SK-N-SH (cell line): ENCODE results near the gene SIGLEC8. TPM values are rescaled to one million over a fixed set of nuclear protein-coding genes. Genes with fewer than 3 reads are reported as not detected.

Source experiments
- CTCF ChIA-PET: fragments of 300-600, 350-600 bp; formaldehyde crosslinking; extraction: SDS; loops from one replicate; lab custom pipeline; 2021; lab: Yijun Ruan, JAX
- POLR2A ChIA-PET: fragments of 350-600 bp; sonication (Branson Sonifier 250); formaldehyde crosslinking; extraction: SDS; loops from one replicate; lab custom pipeline; 2020; ENCODE audit warnings: antibody characterized with exemption, inconsistent platforms; lab: Yijun Ruan, JAX
- DNase-seq: peaks from one replicate; pipeline ENCODE4 v3.0.0; 2012
- H2AFZ ChIP-seq: fragments of 200-600 bp; sonication (generic); 2 replicates; pipeline ENCODE4 v1.8.1; 2016; ENCODE audit warnings: antibody characterized with exemption, mild to moderate bottlenecking, low read depth
- H3F3A ChIP-seq: fragments of 200-600 bp; sonication (generic); replicated peaks from 2 replicates; pipeline ENCODE3; 2016; ENCODE audit warnings: antibody characterized with exemption, mild to moderate bottlenecking; ENCODE audit not compliant: insufficient read depth
- H3K27ac ChIP-seq, 2 experiments: fragments of 200-500 bp in 1 of 2; fragments of 200-600 bp in 1 of 2; sonication (Bioruptor generic) in 1 of 2; sonication (generic), shearing (Covaris generic) in 1 of 2; 2 replicates each; pipeline versions ENCODE4 v1.5.1 to v1.6.1; 2014 to 2016; ENCODE audit warnings: low read depth in 2 of 2, inconsistent platforms in 1 of 2, low read length in 1 of 2, mild to moderate bottlenecking in 1 of 2, mixed read lengths in 1 of 2
- H3K27me3 ChIP-seq: fragments of 200-600 bp; sonication (generic), shearing (Covaris generic); 2 replicates; pipeline ENCODE4 v1.6.1; 2016; ENCODE audit warnings: mixed run types; ENCODE audit not compliant: insufficient read depth
- H3K36me3 ChIP-seq, 2 experiments: fragments of 200-500 bp in 1 of 2; fragments of 200-600 bp in 1 of 2; sonication (Bioruptor generic) in 1 of 2; sonication (generic) in 1 of 2; replicated peaks in 1 of 2; 2 replicates each; pipeline versions ENCODE3 to v1.5.1; 2014 to 2016; ENCODE audit warnings: low read length in 1 of 2, mild to moderate bottlenecking in 1 of 2; ENCODE audit not compliant: insufficient read depth in 2 of 2, control insufficient read depth in 1 of 2
- H3K4me1 ChIP-seq, 2 experiments: fragments of 200-500 bp in 1 of 2; fragments of 200-600 bp in 1 of 2; sonication (Bioruptor generic) in 1 of 2; sonication (generic), shearing (Covaris generic) in 1 of 2; 2 replicates each; pipeline versions ENCODE4 v1.5.1 to v1.6.1; 2014 to 2016; ENCODE audit warnings: low read depth in 1 of 2, low read length in 1 of 2, mixed run types in 1 of 2; ENCODE audit not compliant: insufficient read depth in 2 of 2, control insufficient read depth in 1 of 2
- H3K4me2 ChIP-seq: fragments of 200-600 bp; sonication (generic), shearing (Covaris generic); 2 replicates; pipeline ENCODE4 v1.6.1; 2017; ENCODE audit warnings: mixed run types
- H3K4me3 ChIP-seq, 2 experiments: fragments of 200-500 bp in 1 of 2; fragments of 200-600 bp in 1 of 2; sonication (Bioruptor generic) in 1 of 2; sonication (generic), shearing (Covaris generic) in 1 of 2; 2 replicates each; pipeline versions ENCODE4 v1.5.1 to v1.8.1; 2014 to 2016; ENCODE audit warnings: low read depth in 2 of 2, inconsistent platforms in 1 of 2, low read length in 1 of 2, mild to moderate bottlenecking in 1 of 2, mixed read lengths in 1 of 2, moderate library complexity in 1 of 2
- H3K79me2 ChIP-seq: fragments of 200-600 bp; sonication (generic); 2 replicates; pipeline ENCODE4 v1.8.1; 2017; ENCODE audit warnings: mild to moderate bottlenecking; ENCODE audit not compliant: insufficient read depth
- H3K9ac ChIP-seq: fragments of 200-600 bp; sonication (generic); 2 replicates; pipeline ENCODE4 v1.6.1; 2017; ENCODE audit warnings: mixed run types
- H3K9me2 ChIP-seq: fragments of 200-600 bp; sonication (generic); 2 replicates; pipeline ENCODE4 v1.6.1; 2017; ENCODE audit warnings: mixed run types
- H3K9me3 ChIP-seq: fragments of 200-600 bp; sonication (generic); 2 replicates; pipeline ENCODE4 v1.6.1; 2017; ENCODE audit warnings: mixed run types, mild to moderate bottlenecking, moderate library complexity
- H4K20me1 ChIP-seq: fragments of 200-600 bp; sonication (generic); 2 replicates; pipeline ENCODE4 v1.6.1; 2017; ENCODE audit warnings: mild to moderate bottlenecking, mixed run types; ENCODE audit not compliant: insufficient read depth
- CTCF ChIP-seq: fragments of 200-600 bp; sonication (generic); IDR thresholded peaks from 2 replicates; pipeline ENCODE4 v1.6.1; 2017; ENCODE audit warnings: antibody characterized with exemption, mild to moderate bottlenecking, moderate library complexity
- EP300 ChIP-seq, 2 experiments: IDR thresholded peaks; 2 replicates each; pipeline versions ENCODE4 v1.4.0 to v1.6.1; 2012; ENCODE audit warnings: borderline replicate concordance in 1 of 2, low read depth in 1 of 2, low read length in 1 of 2
- EZH2phosphoT487 ChIP-seq: fragments of 200-600 bp; sonication (generic); IDR thresholded peaks from 2 replicates; pipeline ENCODE4 v1.6.1; 2017; ENCODE audit warnings: low read depth, mixed run types, mild to moderate bottlenecking, antibody characterized with exemption, moderate library complexity, borderline replicate concordance
- FOXJ3 ChIP-seq: sonication (generic); formaldehyde crosslinking; IDR thresholded peaks from 2 replicates; pipeline ENCODE4 v1.5.1; 2020; ENCODE audit warnings: mild to moderate bottlenecking, missing genetic modification reagents
- FOXM1 ChIP-seq: IDR thresholded peaks from 2 replicates; pipeline ENCODE4 v1.4.0; 2012; ENCODE audit warnings: low read depth, mild to moderate bottlenecking
- GABPA ChIP-seq: IDR thresholded peaks from 2 replicates; pipeline ENCODE4 v1.4.0; 2012; ENCODE audit warnings: low read depth, mild to moderate bottlenecking
- JUND ChIP-seq: IDR thresholded peaks from 2 replicates; pipeline ENCODE4 v1.4.0; 2012
- MAX ChIP-seq: IDR thresholded peaks from 2 replicates; pipeline ENCODE4 v1.4.0; 2012; ENCODE audit warnings: low read depth
- MXI1 ChIP-seq: IDR thresholded peaks from 2 replicates; pipeline ENCODE4 v1.6.1; 2012; ENCODE audit warnings: mild to moderate bottlenecking, low read depth, low read length, improper control_type of control experiment
- RCOR1 ChIP-seq: fragments of 150-350 bp; IDR thresholded peaks from 2 replicates; pipeline ENCODE4 v1.6.1; 2017; ENCODE audit warnings: antibody characterized with exemption, low read length
- RFX5 ChIP-seq: IDR thresholded peaks from 2 replicates; pipeline ENCODE4 v1.6.1; 2012; ENCODE audit warnings: mild to moderate bottlenecking, improper control_type of control experiment, low read length
- RXRA ChIP-seq: IDR thresholded peaks from 2 replicates; pipeline ENCODE4 v1.4.0; 2012; ENCODE audit warnings: low read depth, mild to moderate bottlenecking, borderline replicate concordance
- SMC3 ChIP-seq: IDR thresholded peaks from 2 replicates; pipeline ENCODE4 v1.6.1; 2012; ENCODE audit warnings: low read depth, low read length, improper control_type of control experiment
- TAF1 ChIP-seq: IDR thresholded peaks from 2 replicates; pipeline ENCODE4 v1.6.1; 2012; ENCODE audit warnings: low read depth, mild to moderate bottlenecking, low read length, moderate library complexity, borderline replicate concordance
- TCF12 ChIP-seq: IDR thresholded peaks from 2 replicates; pipeline ENCODE4 v1.4.0; 2012
- TEAD4 ChIP-seq: IDR thresholded peaks from 2 replicates; pipeline ENCODE4 v1.4.0; 2012; ENCODE audit warnings: mild to moderate bottlenecking, borderline replicate concordance; ENCODE audit not compliant: insufficient read depth
- USF1 ChIP-seq: IDR thresholded peaks from 2 replicates; pipeline ENCODE4 v1.4.0; 2012; ENCODE audit warnings: low read depth, borderline replicate concordance
- ZBTB33 ChIP-seq: IDR thresholded peaks from 2 replicates; pipeline ENCODE4 v1.4.0; 2012; ENCODE audit warnings: low read depth, borderline replicate concordance
- WGBS: methylation state at CpG from one replicate; pipeline ENCODE4 v1.1.6; 2017; ENCODE audit warnings: low lambda C conversion rate; 5-methylcytosine and 5-hydroxymethylcytosine counted together
- polyA plus RNA-seq, 3 experiments: library from polyadenylated mRNA; depleted of rRNA; stranded (reverse); fragments of >200 nt; gene quantifications; 2 replicates each; pipeline ENCODE4 v1.2.3, GENCODE V29; 2012
- TF ChIP-seq, protein P1 (sequence below): fragments of 150-350 bp; IDR thresholded peaks from 2 replicates; pipeline ENCODE4 v1.6.1; 2016; ENCODE audit warnings: mild to moderate bottlenecking, low read depth, low read length
- TF ChIP-seq, protein P2 (sequence below): IDR thresholded peaks from 2 replicates; pipeline ENCODE4 v1.6.1; 2012; ENCODE audit warnings: mild to moderate bottlenecking, low read depth, low read length, moderate library complexity

SIGLEC8 gene
- polyA plus RNA-seq, 1 of the 3 experiments (the other 2 are of a cell fraction) = not detected

DNA sequence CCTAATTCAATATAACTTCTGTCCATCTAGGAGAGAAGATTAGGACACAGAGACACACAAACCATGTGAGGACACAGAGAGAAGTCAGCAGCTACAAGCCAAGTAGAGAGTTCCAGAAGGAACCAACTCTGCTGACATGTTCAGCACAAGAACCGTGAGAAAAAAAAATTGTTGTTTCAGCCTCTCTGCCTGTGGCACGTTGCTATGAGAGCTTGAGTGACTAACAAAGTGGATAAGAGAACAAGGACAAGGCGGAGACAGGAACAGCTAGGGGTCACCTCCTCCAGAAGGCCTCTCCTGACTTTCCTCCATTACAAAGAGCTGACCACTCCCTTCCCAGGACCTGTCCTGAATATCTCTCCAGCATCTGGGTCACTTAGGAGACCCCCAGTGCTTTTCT, 48.9 kb upstream of the SIGLEC8 start (continued):
- no peak for TF ChIP-seq RXRA
- TF ChIP-seq JUND = no peak
- TF ChIP-seq, protein P1, sequence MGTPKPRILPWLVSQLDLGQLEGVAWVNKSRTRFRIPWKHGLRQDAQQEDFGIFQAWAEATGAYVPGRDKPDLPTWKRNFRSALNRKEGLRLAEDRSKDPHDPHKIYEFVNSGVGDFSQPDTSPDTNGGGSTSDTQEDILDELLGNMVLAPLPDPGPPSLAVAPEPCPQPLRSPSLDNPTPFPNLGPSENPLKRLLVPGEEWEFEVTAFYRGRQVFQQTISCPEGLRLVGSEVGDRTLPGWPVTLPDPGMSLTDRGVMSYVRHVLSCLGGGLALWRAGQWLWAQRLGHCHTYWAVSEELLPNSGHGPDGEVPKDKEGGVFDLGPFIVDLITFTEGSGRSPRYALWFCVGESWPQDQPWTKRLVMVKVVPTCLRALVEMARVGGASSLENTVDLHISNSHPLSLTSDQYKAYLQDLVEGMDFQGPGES = no peak
- no peak for TF ChIP-seq EP300 (IDR thresholded peaks at IDR 0.05; ENCODE audit: borderline replicate concordance in 1 of 2, low read depth in 1 of 2, low read length in 1 of 2)
- TF ChIP-seq FOXM1 = no peak
- no peak for TF ChIP-seq FOXJ3 (CRISPR knock-in tag)
- TF ChIP-seq TEAD4 = no peak
- no peak for TF ChIP-seq TCF12
- TF ChIP-seq RFX5 = no peak
- TF ChIP-seq, all 33 proteins: peak for 0

- CTCF ChIA-PET = interaction anchor here (0.7 to 2.0 kb wide), 4 partner anchors 9 to 108 kb away, joined by 3 to 6 read pairs (median 4); no protein-coding TSS in a partner anchor
- WGBS = 3% methylated on average over 3 of the region's 3 CpGs
- TF ChIP-seq FOXM1 (no peak), GABPA (no peak), RFX5 (no peak), TEAD4 (no peak), ZBTB33 (no peak), CTCF (no peak), RXRA (no peak), MAX (no peak), USF1 (no peak), TCF12 (no peak), RCOR1 (no peak), SMC3 (no peak), TAF1 (no peak), EZH2phosphoT487 (no peak), MXI1 (no peak)
- TF ChIP-seq, protein P2, sequence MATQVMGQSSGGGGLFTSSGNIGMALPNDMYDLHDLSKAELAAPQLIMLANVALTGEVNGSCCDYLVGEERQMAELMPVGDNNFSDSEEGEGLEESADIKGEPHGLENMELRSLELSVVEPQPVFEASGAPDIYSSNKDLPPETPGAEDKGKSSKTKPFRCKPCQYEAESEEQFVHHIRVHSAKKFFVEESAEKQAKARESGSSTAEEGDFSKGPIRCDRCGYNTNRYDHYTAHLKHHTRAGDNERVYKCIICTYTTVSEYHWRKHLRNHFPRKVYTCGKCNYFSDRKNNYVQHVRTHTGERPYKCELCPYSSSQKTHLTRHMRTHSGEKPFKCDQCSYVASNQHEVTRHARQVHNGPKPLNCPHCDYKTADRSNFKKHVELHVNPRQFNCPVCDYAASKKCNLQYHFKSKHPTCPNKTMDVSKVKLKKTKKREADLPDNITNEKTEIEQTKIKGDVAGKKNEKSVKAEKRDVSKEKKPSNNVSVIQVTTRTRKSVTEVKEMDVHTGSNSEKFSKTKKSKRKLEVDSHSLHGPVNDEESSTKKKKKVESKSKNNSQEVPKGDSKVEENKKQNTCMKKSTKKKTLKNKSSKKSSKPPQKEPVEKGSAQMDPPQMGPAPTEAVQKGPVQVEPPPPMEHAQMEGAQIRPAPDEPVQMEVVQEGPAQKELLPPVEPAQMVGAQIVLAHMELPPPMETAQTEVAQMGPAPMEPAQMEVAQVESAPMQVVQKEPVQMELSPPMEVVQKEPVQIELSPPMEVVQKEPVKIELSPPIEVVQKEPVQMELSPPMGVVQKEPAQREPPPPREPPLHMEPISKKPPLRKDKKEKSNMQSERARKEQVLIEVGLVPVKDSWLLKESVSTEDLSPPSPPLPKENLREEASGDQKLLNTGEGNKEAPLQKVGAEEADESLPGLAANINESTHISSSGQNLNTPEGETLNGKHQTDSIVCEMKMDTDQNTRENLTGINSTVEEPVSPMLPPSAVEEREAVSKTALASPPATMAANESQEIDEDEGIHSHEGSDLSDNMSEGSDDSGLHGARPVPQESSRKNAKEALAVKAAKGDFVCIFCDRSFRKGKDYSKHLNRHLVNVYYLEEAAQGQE = no peak
- TF ChIP-seq, protein P1 = no peak
Observed at GRCh38 chr19:51505904-51506303, 47.6 kb upstream of the SIGLEC8 start.

More at GRCh38 chr19:51505904-51506303, 47.6 kb upstream of the SIGLEC8 start:
- H3K4me3 ChIP-seq = no peak overlapping the region
- no peaks in the 10 kb centered on the region for H3F3A ChIP-seq
- H3K4me1 ChIP-seq = no peaks in the 10 kb centered on the region
- DNase-seq = no peak
- H3K9me2 ChIP-seq = no peaks in the 10 kb centered on the region
- H2AFZ ChIP-seq = no peak overlapping the region
- H3K36me3 ChIP-seq = no peaks in the 10 kb centered on the region
- H3K4me2 ChIP-seq = no peak overlapping the region
- no peaks in the 10 kb centered on the region for H4K20me1 ChIP-seq
- H3K9ac ChIP-seq = no peak overlapping the region
- POLR2A ChIA-PET = no interaction called here
- no peaks in the 10 kb centered on the region for H3K9me3 ChIP-seq
- no peaks in the 10 kb centered on the region for H3K79me2 ChIP-seq
- peaks cover 20% of the 10 kb centered on the region; the same call in 1 of the 2 replicates for H3K27me3 ChIP-seq
- no peak overlapping the region for H3K27ac ChIP-seq
